Right lobe of liver (tissue), 6 donors: Measurements from ENCODE around the gene ETNK1. TPM values are rescaled to one million over a fixed set of nuclear protein-coding genes. Genes with fewer than 3 reads are reported as not detected.

ENCODE experiments used
- ATAC-seq, 4 donors: fragments of 200-7000 bp; cut with Tn5 transposase; one replicate each; pipeline ENCODE4 v1.9.1; 2020; ENCODE audit warnings: mild to moderate bottlenecking in 4 of 4, moderate library complexity in 4 of 4
- DNase-seq, 3 donors: peaks; one replicate each; pipeline ENCODE4 v3.0.0-alpha.2; 2020
- H3K27ac ChIP-seq, 3 donors: fragments of 200-600 bp; one replicate each; pipeline ENCODE4 v1.8.0; 2022
- H3K27me3 ChIP-seq, 2 donors: fragments of 200-600 bp; one replicate each; pipeline ENCODE4 v1.8.0; 2022
- H3K36me3 ChIP-seq, 4 donors: fragments of 200-600 bp; sonication (generic) in 1 of 4; one replicate each; pipeline versions ENCODE4 v1.5.1 to v1.8.0; 2017 to 2022; ENCODE audit warnings: control low read depth in 1 of 4
- H3K4me1 ChIP-seq, 4 donors: fragments of 200-600 bp; sonication (generic) in 1 of 4; one replicate each; pipeline versions ENCODE4 v1.5.1 to v1.8.0; 2017 to 2022; ENCODE audit warnings: control low read depth in 1 of 4
- H3K4me3 ChIP-seq, 3 donors: fragments of 200-600 bp; one replicate each; pipeline ENCODE4 v1.8.0; 2022
- H3K9me3 ChIP-seq, 4 donors: fragments of 200-600 bp; sonication (generic) in 1 of 4; one replicate each; pipeline versions ENCODE4 v1.5.1 to v1.8.0; 2017 to 2022; ENCODE audit warnings: control low read depth in 1 of 4
- POLR2A ChIP-seq: fragments of 450-650 bp; IDR thresholded peaks from one replicate; pipeline ENCODE4 v1.6.1; 2017; ENCODE audit warnings: antibody characterized with exemption, mild to moderate bottlenecking
- WGBS: methylation state at CpG from one replicate; pipeline ENCODE4 v1.1.6; 2018; ENCODE audit warnings: low coverage, low lambda C conversion rate; ENCODE audit not compliant: insufficient coverage; ENCODE audit errors: missing lambda C conversion rate; 5-methylcytosine and 5-hydroxymethylcytosine counted together
- intact Hi-C, 2 donors: fragments of 100-400 bp; cut with DNase I; formaldehyde crosslinking; loops; one replicate each; pipeline versions ENCODE4 v1.11.2 to v1.14.1; 2022
- total RNA-seq, 6 experiments: library from RNA; depleted of rRNA in 2 of 6; stranded (reverse); fragments of >200 nt in 2 of 6; fragmentation: NEBNext Ultra II Directional in 3 of 6; extraction: Animal tissue kit (Norgen Biotek cat#: 25700) in 3 of 6; gene quantifications; one replicate each; pipeline versions ENCODE4 v1.1.0 to v1.2.4, GENCODE V29; 2016 to 2023
- TF ChIP-seq, protein P1 (sequence below), 4 donors: fragments of 200-600 bp in 3 of 4; fragments of 450-650 bp in 1 of 4; IDR thresholded peaks; one replicate each; pipeline versions ENCODE4 v1.5.1 to v1.8.0; 2016 to 2022; ENCODE audit warnings: antibody characterized with exemption in 4 of 4, mild to moderate bottlenecking in 2 of 4
- donor health status: DM: no; HTN: yes; CAD: no.
- donor health status: DM: no; HTN: no; CAD: no.
- donor health status: DM: no; HTN: no; CAD: no.
- donor health status: DM: no; HTN: yes; CAD: no.
- donor health status: DM: no; HTN: yes; CAD: no.

ETNK1 gene
- total RNA-seq, 6 experiments from 2014 or later: 24.1 to 65.3 (median 34.8) TPM

DNA sequence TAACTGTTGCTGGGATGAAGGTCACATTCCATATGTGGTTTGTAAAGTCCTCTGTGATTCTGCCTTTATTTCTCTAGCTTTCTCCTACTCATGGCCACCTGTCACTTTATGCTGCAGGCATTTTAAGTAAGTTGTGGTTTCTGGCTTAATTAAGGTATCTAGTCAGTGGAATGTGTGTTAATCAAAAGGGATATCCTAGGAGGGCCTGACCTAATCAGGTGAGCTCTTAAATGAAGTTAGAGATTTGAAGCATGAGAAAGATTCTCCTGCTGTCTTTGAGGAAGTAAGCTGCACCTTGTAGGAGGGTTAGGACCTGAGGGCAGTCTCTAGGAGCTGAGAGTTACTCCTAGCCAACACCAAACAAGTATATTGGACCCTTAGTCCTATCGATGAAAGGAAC, 90.3 kb downstream of the ETNK1 start:
- Histone ChIP-seq H3K9me3 (no peaks in the 10 kb centered on the region), H3K4me3 (no peak overlapping the region), H3K4me1 (no peaks in the 10 kb centered on the region), H3K27me3 (no peaks in the 10 kb centered on the region), H3K27ac (no peak overlapping the region), H3K36me3 (no peaks in the 10 kb centered on the region)
- TF ChIP-seq, protein P1, sequence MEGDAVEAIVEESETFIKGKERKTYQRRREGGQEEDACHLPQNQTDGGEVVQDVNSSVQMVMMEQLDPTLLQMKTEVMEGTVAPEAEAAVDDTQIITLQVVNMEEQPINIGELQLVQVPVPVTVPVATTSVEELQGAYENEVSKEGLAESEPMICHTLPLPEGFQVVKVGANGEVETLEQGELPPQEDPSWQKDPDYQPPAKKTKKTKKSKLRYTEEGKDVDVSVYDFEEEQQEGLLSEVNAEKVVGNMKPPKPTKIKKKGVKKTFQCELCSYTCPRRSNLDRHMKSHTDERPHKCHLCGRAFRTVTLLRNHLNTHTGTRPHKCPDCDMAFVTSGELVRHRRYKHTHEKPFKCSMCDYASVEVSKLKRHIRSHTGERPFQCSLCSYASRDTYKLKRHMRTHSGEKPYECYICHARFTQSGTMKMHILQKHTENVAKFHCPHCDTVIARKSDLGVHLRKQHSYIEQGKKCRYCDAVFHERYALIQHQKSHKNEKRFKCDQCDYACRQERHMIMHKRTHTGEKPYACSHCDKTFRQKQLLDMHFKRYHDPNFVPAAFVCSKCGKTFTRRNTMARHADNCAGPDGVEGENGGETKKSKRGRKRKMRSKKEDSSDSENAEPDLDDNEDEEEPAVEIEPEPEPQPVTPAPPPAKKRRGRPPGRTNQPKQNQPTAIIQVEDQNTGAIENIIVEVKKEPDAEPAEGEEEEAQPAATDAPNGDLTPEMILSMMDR (IDR thresholded peaks at IDR 0.05): no peak
- no peak for TF ChIP-seq POLR2A
- intact Hi-C loops: no loop called here
- WGBS: no CpG with 5 or more reads among the region's 1 CpG
- DNase-seq (no peak), ATAC-seq (no peak)

DNA sequence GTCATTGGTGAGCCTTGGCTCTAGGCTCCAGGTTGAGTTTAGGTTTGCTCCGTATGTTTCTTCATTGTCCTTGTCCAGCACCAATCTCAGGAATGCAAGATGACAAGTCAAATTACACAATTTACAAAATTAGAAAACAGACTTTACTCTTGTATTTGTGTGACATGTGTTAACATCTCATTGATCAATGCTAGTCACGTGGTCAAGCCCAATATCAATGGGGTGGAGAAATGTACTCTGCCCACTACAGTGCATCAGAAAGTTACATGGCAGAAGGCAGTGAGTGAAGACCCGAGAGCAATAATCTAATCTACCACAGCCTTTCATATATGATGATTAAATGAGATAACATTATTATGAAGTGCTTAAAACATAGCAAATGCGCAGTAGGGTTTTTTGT, 94.8 kb downstream of the ETNK1 start:
- H3K36me3 ChIP-seq: no peaks in the 10 kb centered on the region
- WGBS: 69% methylated on average over 4 of the region's 4 CpGs
- TF ChIP-seq POLR2A: no peak
- TF ChIP-seq, protein P1 (IDR thresholded peaks at IDR 0.05): no peak
- no peaks in the 10 kb centered on the region for H3K4me1 ChIP-seq
- H3K4me3 ChIP-seq: no peak overlapping the region
- H3K9me3 ChIP-seq: no peaks in the 10 kb centered on the region
- DNase-seq (no peak), ATAC-seq (no peak)
- no peaks in the 10 kb centered on the region for H3K27me3 ChIP-seq
- H3K27ac ChIP-seq: no peak overlapping the region
- intact Hi-C loops: no loop called here

DNA sequence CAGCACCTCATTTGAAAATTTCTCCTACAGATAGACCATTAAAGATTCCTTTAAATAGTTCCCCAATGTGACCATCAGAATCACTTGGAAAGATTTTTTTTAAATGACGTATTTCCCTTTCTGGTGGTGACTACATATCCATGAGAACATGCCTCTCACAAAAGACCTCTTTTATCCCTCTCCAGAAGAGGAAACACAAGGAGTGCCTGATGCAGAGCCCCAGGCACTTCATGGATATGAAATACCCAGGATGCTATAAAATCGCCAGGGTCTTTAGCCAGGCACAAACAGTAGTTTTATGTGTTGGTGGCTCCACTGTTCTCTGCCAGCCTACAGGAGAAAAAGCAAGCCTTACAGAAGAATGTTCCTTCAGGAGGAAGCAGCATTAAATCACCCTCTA, 97.1 kb downstream of the ETNK1 start:
- Histone ChIP-seq H3K27ac (no peak overlapping the region), H3K4me3 (no peak overlapping the region), H3K4me1 (no peaks in the 10 kb centered on the region), H3K36me3 (no peaks in the 10 kb centered on the region), H3K9me3 (no peaks in the 10 kb centered on the region), H3K27me3 (no peaks in the 10 kb centered on the region)
- TF ChIP-seq, protein P1 (IDR thresholded peaks at IDR 0.05): no peak
- TF ChIP-seq POLR2A: no peak
- ATAC-seq: no peak
- DNase-seq: no peak
- intact Hi-C loops: no loop called here
- WGBS: 77% methylated on average over 2 of the region's 2 CpGs

DNA sequence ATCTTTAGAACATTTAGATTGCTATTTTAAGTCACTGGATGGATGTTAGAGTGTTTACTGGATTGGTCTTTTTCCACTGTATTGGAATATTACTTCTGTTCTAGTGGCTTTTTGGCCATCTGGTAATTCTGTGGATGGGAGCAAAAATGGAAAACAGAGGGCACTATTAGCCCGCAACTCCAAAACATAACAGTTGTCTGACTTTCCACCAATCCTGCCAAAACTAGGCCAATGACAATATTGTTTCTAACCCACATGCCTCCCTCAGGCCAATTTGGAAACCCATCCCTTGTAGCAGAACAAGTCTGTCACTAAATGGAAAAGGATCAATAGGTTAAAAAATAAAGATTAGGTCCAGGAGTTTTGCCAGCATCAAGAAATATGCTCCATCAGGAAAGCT, 97.8 kb downstream of the ETNK1 start:
- Histone ChIP-seq H3K9me3 (no peaks in the 10 kb centered on the region), H3K27me3 (no peaks in the 10 kb centered on the region), H3K4me3 (no peak overlapping the region), H3K4me1 (no peaks in the 10 kb centered on the region), H3K36me3 (no peaks in the 10 kb centered on the region), H3K27ac (no peak overlapping the region)
- no peak for TF ChIP-seq POLR2A
- TF ChIP-seq, protein P1 (IDR thresholded peaks at IDR 0.05): no peak
- intact Hi-C loops: no loop called here
- DNase-seq: no peak
- WGBS: 85% methylated on average over 1 of the region's 1 CpG
- peak in 1 of 4 donors; percentile 52 for ATAC-seq

DNA sequence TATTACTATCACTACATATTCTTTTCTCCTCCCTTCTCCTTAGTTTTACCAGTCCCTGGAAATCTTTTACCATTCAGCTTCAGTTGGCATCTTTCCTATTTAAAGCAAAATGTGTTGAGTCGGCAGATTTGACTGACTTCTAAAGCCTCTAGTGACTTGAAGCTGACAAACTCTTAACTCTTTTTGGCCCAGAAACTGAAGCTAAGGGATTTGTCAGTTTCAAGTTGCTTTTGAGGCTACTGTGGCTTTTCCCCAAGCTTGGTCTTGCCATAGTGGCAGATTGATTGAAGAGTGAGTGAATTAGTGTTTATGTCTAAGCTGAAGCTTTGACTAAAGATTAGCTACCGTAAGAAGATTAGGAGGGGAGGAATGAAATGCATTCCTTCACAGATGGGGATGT, 104.0 kb downstream of the ETNK1 start:
- DNase-seq (no peak), ATAC-seq (peak in 2 of 4 donors; percentile 40 to 62)

More for the DNA sequence above, 104.0 kb downstream of the ETNK1 start:
- Histone ChIP-seq H3K4me1 (peaks cover 0 to 15% (median 5%) of the 10 kb centered on the region in 4 donors), H3K27ac (no peak overlapping the region), H3K27me3 (no peaks in the 10 kb centered on the region), H3K4me3 (no peak overlapping the region), H3K36me3 (no peaks in the 10 kb centered on the region), H3K9me3 (no peaks in the 10 kb centered on the region)
- WGBS: 52% methylated on average over 2 of the region's 2 CpGs
- intact Hi-C loops: no loop called here
- TF ChIP-seq POLR2A: no peak
- TF ChIP-seq, protein P1 (IDR thresholded peaks at IDR 0.05): no peak
